GM23338 (cell line): ENCODE measurements around the gene PLBD1. TPM values are rescaled to one million over a fixed set of nuclear protein-coding genes. Genes with fewer than 3 reads are reported as not detected.

ENCODE experiments used
- ATAC-seq: fragments of 200-7000 bp; cut with Tn5 transposase; 3 replicates; pipeline ENCODE4 v1.9.1; 2020
- DNase-seq: peaks from one replicate; pipeline ENCODE4 v3.0.0-alpha.2; 2015; ENCODE audit warnings: low spot score
- H2AFZ ChIP-seq: fragments of 200-600 bp; sonication (generic); 2 replicates; pipeline ENCODE4 v1.8.0; 2016; ENCODE audit warnings: antibody characterized with exemption, mild to moderate bottlenecking, moderate library complexity
- H3F3A ChIP-seq: fragments of 200-600 bp; sonication (generic); replicated peaks from 2 replicates; pipeline ENCODE4 v1.8.0; 2017; ENCODE audit warnings: antibody characterized with exemption, mixed run types, low read depth
- H3K27ac ChIP-seq: fragments of 200-600 bp; sonication (generic); 2 replicates; pipeline ENCODE4 v1.6.1; 2016; ENCODE audit warnings: low read depth
- H3K27me3 ChIP-seq: fragments of 200-600 bp; sonication (generic); 2 replicates; pipeline ENCODE4 v1.8.0; 2016; ENCODE audit warnings: mild to moderate bottlenecking, mixed run types, moderate library complexity; ENCODE audit not compliant: insufficient read depth
- H3K36me3 ChIP-seq: fragments of 200-600 bp; sonication (generic); 2 replicates; pipeline ENCODE4 v1.8.0; 2016; ENCODE audit warnings: mild to moderate bottlenecking; ENCODE audit not compliant: insufficient read depth
- H3K4me1 ChIP-seq: fragments of 200-600 bp; sonication (generic); 2 replicates; pipeline ENCODE4 v1.8.0; 2016; ENCODE audit warnings: mild to moderate bottlenecking, moderate library complexity; ENCODE audit not compliant: insufficient read depth
- H3K4me2 ChIP-seq: fragments of 200-600 bp; sonication (generic); 2 replicates; pipeline ENCODE4 v1.7.1; 2017; ENCODE audit warnings: mixed run types
- H3K4me3 ChIP-seq: fragments of 200-600 bp; sonication (generic); 2 replicates; pipeline ENCODE4 v1.6.1; 2016; ENCODE audit warnings: mixed run types
- H3K79me2 ChIP-seq: fragments of 200-600 bp; sonication (generic); replicated peaks from 2 replicates; pipeline ENCODE4 v1.8.0; 2017; ENCODE audit warnings: mild to moderate bottlenecking; ENCODE audit not compliant: insufficient read depth
- H3K9me2 ChIP-seq: fragments of 200-600 bp; sonication (generic); 2 replicates; pipeline ENCODE4 v1.8.0; 2017; ENCODE audit not compliant: insufficient read depth
- H4K20me1 ChIP-seq: fragments of 200-600 bp; sonication (generic); replicated peaks from 2 replicates; pipeline ENCODE4 v1.8.0; 2017; ENCODE audit warnings: mild to moderate bottlenecking; ENCODE audit not compliant: insufficient read depth
- H3K27ac Mint-ChIP-seq: 2 replicates; pipeline ENCODE4 v1.8.0; 2020; ENCODE audit warnings: inconsistent platforms, mild to moderate bottlenecking, moderate library complexity, mixed read lengths
- H3K27me3 Mint-ChIP-seq: 3 replicates; pipeline ENCODE4 v1.8.0; 2022; ENCODE audit warnings: low read depth, mild to moderate bottlenecking, moderate library complexity, mixed read lengths, inconsistent platforms; ENCODE audit not compliant: insufficient read depth, poor library complexity
- H3K36me3 Mint-ChIP-seq: 3 replicates; pipeline ENCODE4 v1.8.0; 2021; ENCODE audit warnings: low read depth, mild to moderate bottlenecking, inconsistent platforms, moderate library complexity, mixed read lengths
- H3K4me1 Mint-ChIP-seq: 3 replicates; pipeline ENCODE4 v1.8.0; 2020; ENCODE audit warnings: mild to moderate bottlenecking, inconsistent platforms, mixed read lengths
- H3K4me3 Mint-ChIP-seq: 3 replicates; pipeline ENCODE4 v1.8.0; 2021; ENCODE audit warnings: moderate library complexity, mild to moderate bottlenecking, inconsistent platforms, mixed read lengths
- H3K9me3 Mint-ChIP-seq: 3 replicates; pipeline ENCODE4 v1.8.0; 2020; ENCODE audit warnings: moderate library complexity, mild to moderate bottlenecking, inconsistent platforms, mixed read lengths
- CREB1 ChIP-seq: fragments of 250-450 bp; sonication (Bioruptor Pico); IDR thresholded peaks from 2 replicates; pipeline ENCODE4 v1.5.0; 2020; ENCODE audit warnings: low read depth, mild to moderate bottlenecking, moderate library complexity
- CTCF ChIP-seq, 2 experiments: fragments of 200-600 bp in 1 of 2; sonication (generic) in 1 of 2; conservative IDR thresholded peaks; 2 replicates each; pipeline versions ENCODE4 v1.5.1 to v1.6.1; 2016 to 2017; ENCODE audit warnings: antibody characterized with exemption in 2 of 2, low read depth in 2 of 2, mild to moderate bottlenecking in 2 of 2, moderate library complexity in 1 of 2
- EZH2 ChIP-seq: fragments of 200-600 bp; sonication (generic); IDR thresholded peaks from one replicate; pipeline ENCODE4 v1.8.0; 2017; ENCODE audit warnings: antibody characterized with exemption, mild to moderate bottlenecking, low read depth; ENCODE audit not compliant: unreplicated experiment
- EZH2phosphoT487 ChIP-seq: fragments of 200-600 bp; sonication (generic); IDR thresholded peaks from one replicate; pipeline ENCODE4 v1.8.1; 2018; ENCODE audit warnings: antibody characterized with exemption; ENCODE audit not compliant: unreplicated experiment
- STAT1 ChIP-seq: IDR thresholded peaks from one replicate; pipeline ENCODE4 v1.6.1; 2016; ENCODE audit warnings: antibody characterized with exemption; ENCODE audit not compliant: unreplicated experiment
- ZNF114 ChIP-seq: fragments of 250-450 bp; sonication (Bioruptor Pico); IDR thresholded peaks from 2 replicates; pipeline ENCODE4 v1.5.0; 2020; ENCODE audit warnings: mild to moderate bottlenecking, moderate library complexity
- ZNF331 ChIP-seq: fragments of 250-450 bp; sonication (Bioruptor Pico); IDR thresholded peaks from 2 replicates; pipeline ENCODE4 v1.5.0; 2020; ENCODE audit warnings: low read depth, mild to moderate bottlenecking, moderate library complexity
- polyA plus RNA-seq: library from polyadenylated mRNA; unstranded; fragments of >200 nt; fragmentation: Nextera tagmentation; extraction: Ambion mirVana; gene quantifications from 2 replicates; pipeline ENCODE4 v1.2.1, GENCODE V29; 2016
- total RNA-seq: library from RNA; depleted of rRNA; stranded (reverse); fragments of >200 nt; shearing (Covaris generic); gene quantifications from 2 replicates; pipeline ENCODE4 v1.2.3, GENCODE V29; 2014
- TF ChIP-seq, protein P1 (sequence below): IDR thresholded peaks from 2 replicates; pipeline ENCODE4 v1.6.1; 2016; ENCODE audit warnings: antibody characterized with exemption

Gene PLBD1
- total and polyA plus RNA-seq, 2 experiments from 2014 or later = 10.2 to 16.3 TPM

- no peaks in the 10 kb centered on the region for H3K36me3 Mint-ChIP-seq
- DNase-seq (no peak), ATAC-seq (no peak)
- H3K9me3 Mint-ChIP-seq = peaks cover 3% of the 10 kb centered on the region; the same call in 1 of the 3 replicates
- Histone ChIP-seq H3K9me2 (no peaks in the 10 kb centered on the region), H2AFZ (peak overlapping the region; percentile 97), H3K36me3 (no peaks in the 10 kb centered on the region), H3K4me3 (no peak overlapping the region), H3F3A (0 out of 2 replicates have a peak, but pooled peaks cover 3% of the 10 kb centered on the region), H3K27me3 (no peaks in the 10 kb centered on the region), H3K79me2 (no peaks in the 10 kb centered on the region), H3K27ac (no peak overlapping the region), H3K4me1 (no peaks in the 10 kb centered on the region), H3K4me2 (no peak overlapping the region), H4K20me1 (no peaks in the 10 kb centered on the region)
- peaks cover 11% of the 10 kb centered on the region for H3K27me3 Mint-ChIP-seq
- no peak overlapping the region for H3K27ac Mint-ChIP-seq
- H3K4me1 Mint-ChIP-seq = no peaks in the 10 kb centered on the region; the same call in 2 of the 3 replicates
- H3K4me3 Mint-ChIP-seq = no peak overlapping the region
- TF ChIP-seq CREB1 (CRISPR knock-in tag) = no peak
- no peak for TF ChIP-seq EZH2
- TF ChIP-seq, protein P1, sequence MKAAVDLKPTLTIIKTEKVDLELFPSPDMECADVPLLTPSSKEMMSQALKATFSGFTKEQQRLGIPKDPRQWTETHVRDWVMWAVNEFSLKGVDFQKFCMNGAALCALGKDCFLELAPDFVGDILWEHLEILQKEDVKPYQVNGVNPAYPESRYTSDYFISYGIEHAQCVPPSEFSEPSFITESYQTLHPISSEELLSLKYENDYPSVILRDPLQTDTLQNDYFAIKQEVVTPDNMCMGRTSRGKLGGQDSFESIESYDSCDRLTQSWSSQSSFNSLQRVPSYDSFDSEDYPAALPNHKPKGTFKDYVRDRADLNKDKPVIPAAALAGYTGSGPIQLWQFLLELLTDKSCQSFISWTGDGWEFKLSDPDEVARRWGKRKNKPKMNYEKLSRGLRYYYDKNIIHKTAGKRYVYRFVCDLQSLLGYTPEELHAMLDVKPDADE = no peak
- TF ChIP-seq ZNF331 = no peak
- TF ChIP-seq EZH2phosphoT487 = no peak
- no peak for TF ChIP-seq ZNF114
- no peak for TF ChIP-seq STAT1
- TF ChIP-seq CTCF (conservative IDR thresholded peaks at IDR 0.05; ENCODE audit: low read depth in 2 of 2) = no peak
Measured at GRCh38 chr12:14588571-14588970, 20.9 kb upstream of the PLBD1 start.

- no peak overlapping the region for H3K4me2 ChIP-seq
- no peak for DNase-seq
- TF ChIP-seq, protein P1 = no peak
- TF ChIP-seq CTCF (conservative IDR thresholded peaks at IDR 0.05; ENCODE audit: low read depth in 2 of 2) = no peak
- no peaks in the 10 kb centered on the region for H3F3A ChIP-seq
- H4K20me1 ChIP-seq = no peaks in the 10 kb centered on the region
- no peak overlapping the region for H3K27ac Mint-ChIP-seq
- no peaks in the 10 kb centered on the region for H3K9me2 ChIP-seq
- no peaks in the 10 kb centered on the region; the same call in 2 of the 3 replicates for H3K9me3 Mint-ChIP-seq
- H3K4me3 ChIP-seq = no peak overlapping the region
- no peaks in the 10 kb centered on the region for H3K36me3 ChIP-seq
- no peak overlapping the region for H3K27ac ChIP-seq
- ATAC-seq = no peak
- no peaks in the 10 kb centered on the region for H3K4me1 Mint-ChIP-seq
- peaks cover 4% of the 10 kb centered on the region; the same call in 1 of the 2 replicates for H3K4me1 ChIP-seq
- no peaks in the 10 kb centered on the region for H3K79me2 ChIP-seq
- no peaks in the 10 kb centered on the region for H3K36me3 Mint-ChIP-seq
- no peak overlapping the region for H2AFZ ChIP-seq
- H3K27me3 ChIP-seq = no peaks in the 10 kb centered on the region
- no peak overlapping the region for H3K4me3 Mint-ChIP-seq
- H3K27me3 Mint-ChIP-seq = no peaks in the 10 kb centered on the region
Measured at GRCh38 chr12:14578646-14579045, 11.0 kb upstream of the PLBD1 start.
